Uterus (tissue), 4 donors: ENCODE results near the gene APCDD1. TPM values are rescaled to one million over a fixed set of nuclear protein-coding genes. Genes with fewer than 3 reads are reported as not detected.
"Not testable (repeated sequence)": the region's sequence is repeated elsewhere in the genome, so short reads cannot be mapped to it uniquely, and the experiment has no call there.

ENCODE experiments used
- DNase-seq, 2 donors: peaks; one replicate each; pipeline ENCODE4 v3.0.0-alpha.2; 2019 to 2020
- H3K27ac ChIP-seq, 2 donors: fragments of 200-600 bp; sonication (generic); 1 replicate in 1 of 2; 2 replicates in 1 of 2; pipeline ENCODE4 v1.5.1; 2016 to 2018
- H3K27me3 ChIP-seq, 2 donors: fragments of 200-600 bp; sonication (generic); one replicate each; pipeline ENCODE4 v1.5.1; 2018 to 2019; ENCODE audit warnings: control low read depth in 1 of 2
- H3K36me3 ChIP-seq, 2 donors: fragments of 200-600 bp; sonication (generic); one replicate each; pipeline ENCODE4 v1.5.1; 2019; ENCODE audit warnings: control low read depth in 1 of 2
- H3K4me1 ChIP-seq, 2 donors: fragments of 200-600 bp; sonication (generic); one replicate each; pipeline ENCODE4 v1.5.1; 2018 to 2019; ENCODE audit warnings: control low read depth in 1 of 2
- H3K4me3 ChIP-seq, 2 donors: fragments of 200-600 bp; sonication (generic); 1 replicate in 1 of 2; 2 replicates in 1 of 2; pipeline ENCODE4 v1.5.1; 2018 to 2019; ENCODE audit warnings: mild to moderate bottlenecking in 1 of 2
- H3K9me3 ChIP-seq, 2 donors: fragments of 200-600 bp; sonication (generic); one replicate each; pipeline ENCODE4 v1.5.1; 2019; ENCODE audit warnings: control low read depth in 1 of 2
- CTCF ChIP-seq, 4 experiments: fragments of 200-600 bp in 2 of 4; fragments of 450-650 bp in 2 of 4; sonication (generic) in 2 of 4; IDR thresholded peaks; one replicate each; pipeline ENCODE4 v1.5.1; 2016 to 2019; ENCODE audit warnings: antibody characterized with exemption in 4 of 4, mild to moderate bottlenecking in 2 of 4, moderate library complexity in 1 of 4
- POLR2A ChIP-seq, 2 donors: fragments of 450-650 bp; IDR thresholded peaks; one replicate each; pipeline ENCODE4 v1.6.1; 2016; ENCODE audit warnings: antibody characterized with exemption in 2 of 2, mild to moderate bottlenecking in 1 of 2, moderate library complexity in 1 of 2
- intact Hi-C: fragments of 100-400 bp; cut with DNase I; formaldehyde crosslinking; loops from one replicate; pipeline ENCODE4 v1.15.1; 2023; ENCODE audit warnings: low total_unique reads
- total RNA-seq, 4 donors: library from RNA; depleted of rRNA in 3 of 4; stranded (reverse); fragments of >200 nt in 3 of 4; gene quantifications; one replicate each; pipeline versions ENCODE4 v1.1.0 to v1.2.4, GENCODE V29; 2014 to 2023
- donor health status: DM: yes; HTN: yes; CAD: no.

Gene APCDD1
- total RNA-seq, 4 donors from 2014 or later, result 8.2 to 288 (median 113) TPM

- DNase-seq, result no peak
- Histone ChIP-seq H3K4me1 (no peaks in the 10 kb centered on the region), H3K27me3 (no peaks in the 10 kb centered on the region), H3K36me3 (no peaks in the 10 kb centered on the region), H3K9me3 (no peaks in the 10 kb centered on the region), H3K27ac (no peak overlapping the region), H3K4me3 (no peak overlapping the region)
- intact Hi-C loops, result no loop called here
- no peak for TF ChIP-seq CTCF (IDR thresholded peaks at IDR 0.05)
- TF ChIP-seq POLR2A (IDR thresholded peaks at IDR 0.05), result no peak
These were observed 83.3 kb downstream of the APCDD1 start for GRCh38 chr18:10537765-10538164.

GRCh38 chr18:10539124-10539523, 84.7 kb downstream of the APCDD1 start:
- H3K36me3 ChIP-seq, H3K27ac ChIP-seq, H3K4me3 ChIP-seq, intact Hi-C loops, H3K9me3 ChIP-seq, H3K27me3 ChIP-seq, H3K4me1 ChIP-seq, DNase-seq: not testable (repeated sequence)

Other genes starting within 250 kb of the APCDD1 start
- 10 to 100 TPM; 21.5 to 60.6 (median 32.7) TPM for gene NAPG, start 71.4 kb downstream of the APCDD1 start, total RNA-seq